GM12878 (cell line): ENCODE results near the gene BTBD3. TPM values are rescaled to one million over a fixed set of nuclear protein-coding genes. Genes with fewer than 3 reads are reported as not detected.

Source experiments
- ATAC-seq: fragments of 200-7000 bp; cut with Tn5 transposase; 3 replicates; pipeline ENCODE4 v1.9.1; 2020; ENCODE audit warnings: mild to moderate bottlenecking, moderate library complexity
- BruUV-seq: library from RNA; stranded (reverse); fragments of 400-500 nt; replicated peaks from 2 replicates; lab custom pipeline; 2021; lab: Mats Ljungman, UMichigan
- CTCF ChIA-PET: fragments of 300-600 bp; sonication (Branson Sonifier 250); formaldehyde crosslinking; extraction: SDS; loops from one replicate; lab custom pipeline; 2021; ENCODE audit warnings: inconsistent platforms; lab: Yijun Ruan, JAX
- POLR2A ChIA-PET: fragments of 350-600 bp; formaldehyde crosslinking; extraction: SDS; loops from one replicate; lab custom pipeline; 2021; ENCODE audit warnings: inconsistent platforms; lab: Charles Lee
- RAD21 ChIA-PET: fragments of 300-600 bp; sonication (Branson Sonifier 250); formaldehyde crosslinking; loops from one replicate; lab custom pipeline; 2023; ENCODE audit warnings: antibody characterized with exemption; ENCODE audit not compliant: unreplicated experiment; lab: Charles Lee
- SMC1A ChIA-PET: fragments of 300-600 bp; sonication (Branson Sonifier 250); formaldehyde crosslinking; loops from one replicate; lab custom pipeline; 2023; ENCODE audit not compliant: unreplicated experiment, uncharacterized antibody; lab: Charles Lee
- DNase-seq: peaks from one replicate; pipeline ENCODE4 v3.0.0-alpha.2; 2011; ENCODE audit warnings: low read depth, low spot score
- FAIRE-seq: peaks from 3 replicates; lab custom pipeline; 2011; peaks lifted over from hg19 to GRCh38; lab: Jason Lieb, UNC
- H2AFZ ChIP-seq: 2 replicates; pipeline ENCODE4 v1.6.0; 2011; ENCODE audit warnings: low read depth, low read length, control low read depth; ENCODE audit not compliant: control insufficient read depth
- H3K27ac ChIP-seq: 2 replicates; pipeline ENCODE4 v1.5.1; 2011; ENCODE audit warnings: control low read depth; ENCODE audit not compliant: control insufficient read depth, insufficient read depth
- H3K27me3 ChIP-seq, 2 experiments: replicated peaks in 1 of 2; 2 replicates each; pipeline versions ENCODE4 v1.6.0 to v1.6.1; 2011; ENCODE audit warnings: low read length in 1 of 2; ENCODE audit not compliant: control insufficient read depth in 2 of 2, insufficient read depth in 2 of 2
- H3K36me3 ChIP-seq, 2 experiments: 2 replicates each; pipeline ENCODE4 v1.5.1; 2011; ENCODE audit warnings: low read length in 1 of 2; ENCODE audit not compliant: control insufficient read depth in 2 of 2, insufficient read depth in 2 of 2
- H3K4me1 ChIP-seq: 2 replicates; pipeline ENCODE4 v1.6.1; 2011; ENCODE audit warnings: mild to moderate bottlenecking, low read length, moderate library complexity, mixed read lengths; ENCODE audit not compliant: control insufficient read depth, insufficient read depth
- H3K4me2 ChIP-seq: 2 replicates; pipeline ENCODE4 v1.6.0; 2011; ENCODE audit warnings: control low read depth; ENCODE audit not compliant: control insufficient read depth, insufficient read depth
- H3K4me3 ChIP-seq: fragments of 200-600 bp; sonication (generic); 2 replicates; pipeline ENCODE4 v1.5.1; 2016
- H3K79me2 ChIP-seq: 2 replicates; pipeline ENCODE4 v1.6.0; 2011; ENCODE audit warnings: low read length; ENCODE audit not compliant: control insufficient read depth, insufficient read depth
- H3K9ac ChIP-seq: 2 replicates; pipeline ENCODE4 v1.8.0; 2011; ENCODE audit warnings: low read length, control low read depth, mixed read lengths; ENCODE audit not compliant: control insufficient read depth, insufficient read depth
- H3K9me3 ChIP-seq: replicated peaks from 3 replicates; pipeline ENCODE4 v1.5.1; 2011; ENCODE audit warnings: mild to moderate bottlenecking, low read length; ENCODE audit not compliant: control insufficient read depth, insufficient read depth
- H4K20me1 ChIP-seq: 2 replicates; pipeline ENCODE4 v1.6.0; 2011; ENCODE audit not compliant: control insufficient read depth, insufficient read depth
- BCL11A ChIP-seq: IDR thresholded peaks from 2 replicates; pipeline ENCODE4 v1.6.1; 2011; ENCODE audit warnings: low read depth, low read length
- CBX3 ChIP-seq: fragments of 200-600 bp; sonication (generic); IDR thresholded peaks from 2 replicates; pipeline ENCODE4 v1.6.1; 2016; ENCODE audit warnings: low read depth, borderline replicate concordance
- CEBPZ ChIP-seq: fragments of 150-350 bp; IDR thresholded peaks from 2 replicates; pipeline ENCODE4 v1.6.1; 2016; ENCODE audit warnings: low read depth, low read length
- CHD4 ChIP-seq: fragments of 200-600 bp; sonication (generic); IDR thresholded peaks from 2 replicates; pipeline ENCODE4 v1.6.1; 2016; ENCODE audit warnings: mild to moderate bottlenecking
- FOXK2 ChIP-seq: fragments of 450-650 bp; IDR thresholded peaks from 2 replicates; pipeline ENCODE4 v1.6.1; 2017; ENCODE audit warnings: mild to moderate bottlenecking, moderate library complexity
- GATAD2B ChIP-seq: fragments of 450-650 bp; conservative IDR thresholded peaks from 2 replicates; pipeline ENCODE4 v1.6.1; 2017; ENCODE audit warnings: low read depth, mild to moderate bottlenecking, moderate library complexity
- HCFC1 ChIP-seq: fragments of 150-350 bp; IDR thresholded peaks from 2 replicates; pipeline ENCODE4 v1.6.1; 2014; ENCODE audit warnings: low read length
- IRF3 ChIP-seq: fragments of 450-650 bp; IDR thresholded peaks from 2 replicates; pipeline ENCODE4 v1.6.1; 2014; ENCODE audit warnings: mild to moderate bottlenecking
- POLR2AphosphoS5 ChIP-seq: IDR thresholded peaks from 2 replicates; pipeline ENCODE4 v1.6.1; 2011; ENCODE audit warnings: mild to moderate bottlenecking, low read length, inconsistent platforms
- REST ChIP-seq: IDR thresholded peaks from 2 replicates; pipeline ENCODE4 v1.6.1; 2012; ENCODE audit warnings: mild to moderate bottlenecking, low read depth, low read length
- ZNF687 ChIP-seq: fragments of 450-650 bp; IDR thresholded peaks from 2 replicates; pipeline ENCODE4 v1.6.1; 2017; ENCODE audit warnings: mild to moderate bottlenecking, moderate library complexity
- WGBS: methylation state at CpG from one replicate; pipeline ENCODE4 v1.1.6; 2016; ENCODE audit warnings: low lambda C conversion rate; ENCODE audit not compliant: insufficient replicate concordance, insufficient coverage; ENCODE audit errors: missing lambda C conversion rate; 5-methylcytosine and 5-hydroxymethylcytosine counted together
- in situ Hi-C: fragments of 300-500 bp; cut with MboI; formaldehyde crosslinking; loops from 9 replicates; pipeline ENCODE4 v1.14.3; 2018; ENCODE audit warnings: mixed read lengths
- intact Hi-C: fragments of 100-400 bp; cut with micrococcal nuclease; formaldehyde crosslinking; loops from one replicate; pipeline ENCODE4 v1.14.2; 2022; ENCODE audit not compliant: unreplicated experiment
- polyA plus RNA-seq, 11 experiments: library from polyadenylated mRNA; depleted of rRNA in 4 of 11; unstranded in 6 of 11; stranded (reverse) in 5 of 11; fragments of >200 nt; fragmentation: Nextera tagmentation in 4 of 11; fragmentation: Illumina TruSeq in 1 of 11; extraction: Ambion mirVana in 4 of 11; extraction: Trizol in 1 of 11; gene quantifications; 1 replicate in 1 of 11; 2 replicates in 10 of 11; pipeline versions ENCODE4 v1.2.1 to v1.2.3, GENCODE V29; 2011 to 2016; ENCODE audit warnings: inconsistent platforms in 2 of 11, missing spikeins in 2 of 11, low read depth in 1 of 11
- total RNA-seq, 4 experiments: library from RNA; depleted of rRNA in 3 of 4; stranded (reverse); fragments of >200 nt in 3 of 4; fragmentation: Illumina TruSeq in 1 of 4; extraction: Trizol in 1 of 4; gene quantifications; 2 replicates each; pipeline versions ENCODE4 v1.2.1 to v1.2.3, GENCODE V29; 2013 to 2021
- TF ChIP-seq, protein P1 (sequence below): IDR thresholded peaks from 2 replicates; pipeline ENCODE4 v1.6.1; 2012; ENCODE audit warnings: low read depth, low read length, improper control_type of control experiment

Gene BTBD3
- total and polyA plus RNA-seq, 10 of the 15 experiments (the other 5 are each of a cell fraction or from before 2014, with no cell fraction given) = 0.02 to 12.8 (median 0.23) TPM

- FAIRE-seq = no peak
- ChIA-PET RAD21 (no interaction called here), CTCF (interaction anchor here (1.1 to 2.9 kb wide), 5 partner anchors 9 to 289 kb away, joined by 3 to 12 read pairs (median 5); no protein-coding TSS in a partner anchor), SMC1A (interaction anchor here (1.1 to 1.8 kb wide), 2 partner anchors 10 to 92 kb away, joined by 6 to 8 read pairs; no protein-coding TSS in a partner anchor), POLR2A (no interaction called here)
- no peak overlapping the region for H3K4me3 ChIP-seq
- no peaks in the 10 kb centered on the region for H3K9me3 ChIP-seq
- H3K27ac ChIP-seq = no peak overlapping the region
- no peaks in the 10 kb centered on the region for H3K79me2 ChIP-seq
- no peak for ATAC-seq
- no peak for DNase-seq
- no TSS peak for BruUV-seq
- H3K27me3 ChIP-seq = no peaks in the 10 kb centered on the region
- H2AFZ ChIP-seq = no peak overlapping the region
- WGBS = 20% methylated on average over 8 of the region's 8 CpGs
- H3K4me2 ChIP-seq = no peak overlapping the region
- in situ Hi-C loops = no loop called here
- H3K4me1 ChIP-seq = no peaks in the 10 kb centered on the region
- H4K20me1 ChIP-seq = no peaks in the 10 kb centered on the region
- H3K9ac ChIP-seq = no peak overlapping the region
- no peaks in the 10 kb centered on the region for H3K36me3 ChIP-seq
- intact Hi-C loops = loop anchor here (10.0 kb wide), 1 partner anchor 286 kb away; no protein-coding TSS in a partner anchor
- TF ChIP-seq FOXK2 = no peak
- no peak for TF ChIP-seq ZNF687
- TF ChIP-seq HCFC1 = no peak
- no peak for TF ChIP-seq GATAD2B
- TF ChIP-seq REST = no peak
- TF ChIP-seq BCL11A = no peak
- TF ChIP-seq CEBPZ = no peak
- TF ChIP-seq POLR2AphosphoS5 = no peak
- TF ChIP-seq, protein P1, sequence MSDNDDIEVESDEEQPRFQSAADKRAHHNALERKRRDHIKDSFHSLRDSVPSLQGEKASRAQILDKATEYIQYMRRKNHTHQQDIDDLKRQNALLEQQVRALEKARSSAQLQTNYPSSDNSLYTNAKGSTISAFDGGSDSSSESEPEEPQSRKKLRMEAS = no peak
- no peak for TF ChIP-seq IRF3
- TF ChIP-seq CBX3 = no peak
- TF ChIP-seq CHD4 = no peak
Observed at GRCh38 chr20:11918981-11919380, 1.3 kb downstream of the BTBD3 start.
